HepG2 (cell line): ENCODE data around the gene SEPHS2. TPM values are rescaled to one million over a fixed set of nuclear protein-coding genes. Genes with fewer than 3 reads are reported as not detected.

Experiments
- ATM ChIP-seq: fragments of 450-650 bp; IDR thresholded peaks from 2 replicates; pipeline ENCODE4 v1.7.1; 2017; ENCODE audit warnings: mild to moderate bottlenecking, borderline replicate concordance
- GFI1 ChIP-seq: sonication (generic); formaldehyde crosslinking; IDR thresholded peaks from 2 replicates; pipeline ENCODE4 v1.5.0; 2020; ENCODE audit warnings: missing genetic modification reagents, mild to moderate bottlenecking, borderline replicate concordance
- HNRNPUL1 ChIP-seq: fragments of 200-400 bp; formaldehyde crosslinking; IDR thresholded peaks from 2 replicates; pipeline ENCODE4 v1.6.1; 2017; ENCODE audit warnings: low read depth, mild to moderate bottlenecking, low read length, moderate library complexity
- HOXD1 ChIP-seq: sonication (generic); formaldehyde crosslinking; IDR thresholded peaks from 2 replicates; pipeline ENCODE4 v1.5.0; 2020; ENCODE audit warnings: missing genetic modification reagents
- MBNL3 ChIP-seq: fragments of 250-450 bp; sonication (Bioruptor Pico); conservative IDR thresholded peaks from 2 replicates; pipeline ENCODE4 v1.8.0; 2022; ENCODE audit warnings: mild to moderate bottlenecking, inconsistent platforms
- MEIS1 ChIP-seq: sonication (generic); formaldehyde crosslinking; IDR thresholded peaks from 2 replicates; pipeline ENCODE4 v1.9.0; 2021; ENCODE audit warnings: mild to moderate bottlenecking, missing genetic modification reagents, moderate library complexity, borderline replicate concordance
- MIER2 ChIP-seq: IDR thresholded peaks from 2 replicates; pipeline ENCODE4 v1.6.1; 2016; ENCODE audit warnings: missing biosample characterization, missing genetic modification reagents
- NCOA2 ChIP-seq: sonication (generic); formaldehyde crosslinking; IDR thresholded peaks from 2 replicates; pipeline ENCODE4 v1.8.0; 2022; ENCODE audit warnings: inconsistent platforms
- NPAS2 ChIP-seq: sonication (generic); formaldehyde crosslinking; IDR thresholded peaks from 2 replicates; pipeline ENCODE4 v1.8.0; 2022; ENCODE audit warnings: mild to moderate bottlenecking, missing genetic modification reagents, borderline replicate concordance
- RARA ChIP-seq: IDR thresholded peaks from 2 replicates; pipeline ENCODE4 v1.6.1; 2016; ENCODE audit warnings: missing genetic modification reagents, missing compliant biosample characterization
- RELA ChIP-seq: sonication (generic); formaldehyde crosslinking; IDR thresholded peaks from 2 replicates; pipeline ENCODE4 v1.4.0; 2020; ENCODE audit warnings: missing genetic modification reagents
- RNF2 ChIP-seq: fragments of 450-650 bp; conservative IDR thresholded peaks from 2 replicates; pipeline ENCODE4 v1.6.1; 2016; ENCODE audit warnings: low read depth
- SALL1 ChIP-seq: sonication (generic); formaldehyde crosslinking; IDR thresholded peaks from 2 replicates; pipeline ENCODE4 v1.8.0; 2022; ENCODE audit warnings: mild to moderate bottlenecking, missing genetic modification reagents
- SOX6 ChIP-seq, 2 experiments: fragments of 450-650 bp in 1 of 2; sonication (generic) in 1 of 2; formaldehyde crosslinking in 1 of 2; IDR thresholded peaks; 2 replicates each; pipeline versions ENCODE4 v1.4.0 to v1.6.1; 2017 to 2020; ENCODE audit warnings: antibody characterized with exemption in 1 of 2, mild to moderate bottlenecking in 1 of 2, missing genetic modification reagents in 1 of 2
- STAG1 ChIP-seq: sonication (generic); formaldehyde crosslinking; IDR thresholded peaks from 2 replicates; pipeline ENCODE4 v1.4.0; 2020; ENCODE audit warnings: missing genetic modification reagents
- TAF15 ChIP-seq: fragments of 200-400 bp; formaldehyde crosslinking; IDR thresholded peaks from one replicate; pipeline ENCODE4 v1.6.1; 2018; ENCODE audit warnings: mild to moderate bottlenecking, low read depth, low read length; ENCODE audit not compliant: poor library complexity, severe bottlenecking
- YEATS2 ChIP-seq: sonication (generic); formaldehyde crosslinking; IDR thresholded peaks from 2 replicates; pipeline ENCODE4 v1.4.0; 2020; ENCODE audit warnings: missing genetic modification reagents, borderline replicate concordance
- ZFX ChIP-seq: sonication (generic); formaldehyde crosslinking; IDR thresholded peaks from 2 replicates; pipeline ENCODE4 v1.4.0; 2020; ENCODE audit warnings: mild to moderate bottlenecking, low read depth, missing genetic modification reagents, moderate library complexity
- ZFY ChIP-seq: sonication (generic); formaldehyde crosslinking; IDR thresholded peaks from 2 replicates; pipeline ENCODE4 v1.4.0; 2020; ENCODE audit warnings: missing genetic modification reagents
- ZNF256 ChIP-seq: sonication (generic); formaldehyde crosslinking; conservative IDR thresholded peaks from 2 replicates; pipeline ENCODE4 v1.4.0; 2020; ENCODE audit warnings: missing genetic modification reagents
- ZNF484 ChIP-seq: sonication (generic); formaldehyde crosslinking; IDR thresholded peaks from 2 replicates; pipeline ENCODE4 v1.5.1; 2020; ENCODE audit warnings: mild to moderate bottlenecking, low read depth, missing genetic modification reagents, borderline replicate concordance
- ZNF550 ChIP-seq: sonication (generic); formaldehyde crosslinking; IDR thresholded peaks from 2 replicates; pipeline ENCODE4 v1.4.0; 2020; ENCODE audit warnings: mild to moderate bottlenecking, missing genetic modification reagents, borderline replicate concordance
- ZNF598 ChIP-seq: sonication (generic); formaldehyde crosslinking; IDR thresholded peaks from 2 replicates; pipeline ENCODE4 v1.5.1; 2020; ENCODE audit warnings: mild to moderate bottlenecking, missing genetic modification reagents, borderline replicate concordance
- ZNF607 ChIP-seq: sonication (generic); formaldehyde crosslinking; IDR thresholded peaks from 2 replicates; pipeline ENCODE4 v1.5.1; 2020; ENCODE audit warnings: missing genetic modification reagents, mild to moderate bottlenecking, borderline replicate concordance
- ZNF746 ChIP-seq: sonication (generic); formaldehyde crosslinking; IDR thresholded peaks from 2 replicates; pipeline ENCODE4 v1.8.0; 2022; ENCODE audit warnings: mild to moderate bottlenecking, missing genetic modification reagents
- polyA plus RNA-seq, 8 experiments: library from polyadenylated mRNA; depleted of rRNA in 3 of 8; stranded (reverse) in 7 of 8; unstranded in 1 of 8; fragments of >200 nt; fragmentation: Illumina TruSeq in 4 of 8; extraction: Trizol in 4 of 8; gene quantifications; 2 replicates each; pipeline versions ENCODE4 v1.2.1 to v1.2.3, GENCODE V29; 2011 to 2016; ENCODE audit warnings: low read depth in 4 of 8, missing spikeins in 1 of 8, mixed read lengths in 1 of 8; ENCODE audit not compliant: insufficient read depth in 1 of 8
- total RNA-seq, 5 experiments: library from RNA; depleted of rRNA; stranded (reverse); fragments of >200 nt; fragmentation: Illumina TruSeq; extraction: Trizol; gene quantifications; 2 replicates each; pipeline ENCODE4 v1.2.3, GENCODE V29; 2016; ENCODE audit warnings: low read depth in 1 of 5
- TF ChIP-seq, protein P1 (sequence below): sonication (generic); formaldehyde crosslinking; IDR thresholded peaks from 2 replicates; pipeline ENCODE4 v1.4.0; 2020; ENCODE audit warnings: mild to moderate bottlenecking, low read depth, missing genetic modification reagents
- TF ChIP-seq, protein P2 (sequence below): sonication (generic); formaldehyde crosslinking; IDR thresholded peaks from 2 replicates; pipeline ENCODE4 v1.5.0; 2020; ENCODE audit warnings: mild to moderate bottlenecking, missing genetic modification reagents

The SEPHS2 gene
- total and polyA plus RNA-seq, 2 of the 13 experiments (the other 11 are each of a cell fraction or from before 2014, with no cell fraction given): 20.7 to 127 TPM

GRCh38 chr16:30401768-30402425 is 43.8 kb downstream of the SEPHS2 start (continued):
- TF ChIP-seq RARA (peak; percentile 88), TAF15 (no peak), MEIS1 (CRISPR knock-in tag) (no peak), ZFY (peak; percentile 78), MBNL3 (CRISPR knock-in tag) (no peak), ZNF607 (CRISPR knock-in tag) (peak; percentile 24; the same call in 1 of the 2 replicates), YEATS2 (CRISPR knock-in tag) (peak; percentile 28; the same call in 1 of the 2 replicates), NPAS2 (CRISPR knock-in tag) (no peak), RELA (CRISPR knock-in tag) (0 out of 2 replicates have a peak, but pooled peaks have one; percentile 12), ZFX (peak; percentile 93), SALL1 (CRISPR knock-in tag) (peak; percentile 81), ATM (no peak), ZNF746 (peak; percentile 39; the same call in 1 of the 2 replicates), MIER2 (CRISPR knock-in tag) (0 out of 2 replicates have a peak, but pooled peaks have one; percentile 52), ZNF256 (CRISPR knock-in tag) (no peak), GFI1 (CRISPR knock-in tag) (no peak), ZNF550 (CRISPR knock-in tag) (no peak), ZNF598 (CRISPR knock-in tag) (peak; percentile 67; the same call in 1 of the 2 replicates), HOXD1 (CRISPR knock-in tag) (0 out of 2 replicates have a peak, but pooled peaks have one; percentile 39), STAG1 (0 out of 2 replicates have a peak, but pooled peaks have one; percentile 9), NCOA2 (peak; percentile 72), ZNF484 (CRISPR knock-in tag) (no peak), RNF2 (no peak), SOX6 (IDR thresholded peaks at IDR 0.05) (no peak), SOX6 (CRISPR knock-in tag; IDR thresholded peaks at IDR 0.05) (peak; percentile 94), HNRNPUL1 (no peak)
- TF ChIP-seq, protein P1, sequence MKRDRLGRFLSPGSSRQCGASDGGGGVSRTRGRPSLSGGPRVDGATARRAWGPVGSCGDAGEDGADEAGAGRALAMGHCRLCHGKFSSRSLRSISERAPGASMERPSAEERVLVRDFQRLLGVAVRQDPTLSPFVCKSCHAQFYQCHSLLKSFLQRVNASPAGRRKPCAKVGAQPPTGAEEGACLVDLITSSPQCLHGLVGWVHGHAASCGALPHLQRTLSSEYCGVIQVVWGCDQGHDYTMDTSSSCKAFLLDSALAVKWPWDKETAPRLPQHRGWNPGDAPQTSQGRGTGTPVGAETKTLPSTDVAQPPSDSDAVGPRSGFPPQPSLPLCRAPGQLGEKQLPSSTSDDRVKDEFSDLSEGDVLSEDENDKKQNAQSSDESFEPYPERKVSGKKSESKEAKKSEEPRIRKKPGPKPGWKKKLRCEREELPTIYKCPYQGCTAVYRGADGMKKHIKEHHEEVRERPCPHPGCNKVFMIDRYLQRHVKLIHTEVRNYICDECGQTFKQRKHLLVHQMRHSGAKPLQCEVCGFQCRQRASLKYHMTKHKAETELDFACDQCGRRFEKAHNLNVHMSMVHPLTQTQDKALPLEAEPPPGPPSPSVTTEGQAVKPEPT (CRISPR knock-in tag): 0 out of 2 replicates have a peak, but pooled peaks have one; percentile 36
- TF ChIP-seq, protein P2, sequence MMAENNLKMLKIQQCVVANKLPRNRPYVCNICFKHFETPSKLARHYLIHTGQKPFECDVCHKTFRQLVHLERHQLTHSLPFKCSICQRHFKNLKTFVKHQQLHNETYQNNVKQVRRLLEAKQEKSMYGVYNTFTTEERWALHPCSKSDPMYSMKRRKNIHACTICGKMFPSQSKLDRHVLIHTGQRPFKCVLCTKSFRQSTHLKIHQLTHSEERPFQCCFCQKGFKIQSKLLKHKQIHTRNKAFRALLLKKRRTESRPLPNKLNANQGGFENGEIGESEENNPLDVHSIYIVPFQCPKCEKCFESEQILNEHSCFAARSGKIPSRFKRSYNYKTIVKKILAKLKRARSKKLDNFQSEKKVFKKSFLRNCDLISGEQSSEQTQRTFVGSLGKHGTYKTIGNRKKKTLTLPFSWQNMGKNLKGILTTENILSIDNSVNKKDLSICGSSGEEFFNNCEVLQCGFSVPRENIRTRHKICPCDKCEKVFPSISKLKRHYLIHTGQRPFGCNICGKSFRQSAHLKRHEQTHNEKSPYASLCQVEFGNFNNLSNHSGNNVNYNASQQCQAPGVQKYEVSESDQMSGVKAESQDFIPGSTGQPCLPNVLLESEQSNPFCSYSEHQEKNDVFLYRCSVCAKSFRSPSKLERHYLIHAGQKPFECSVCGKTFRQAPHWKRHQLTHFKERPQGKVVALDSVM (CRISPR knock-in tag): peak; percentile 88; the same call in 1 of the 2 replicates
